ENCODE data around the gene GJD4. TPM values are rescaled to one million over a fixed set of nuclear protein-coding genes. Genes with fewer than 3 reads are reported as not detected.

GJD4 gene
- total and polyA plus RNA-seq, 2 of the 4 experiments (the other 2 are of a cell fraction), result not detected

DNA sequence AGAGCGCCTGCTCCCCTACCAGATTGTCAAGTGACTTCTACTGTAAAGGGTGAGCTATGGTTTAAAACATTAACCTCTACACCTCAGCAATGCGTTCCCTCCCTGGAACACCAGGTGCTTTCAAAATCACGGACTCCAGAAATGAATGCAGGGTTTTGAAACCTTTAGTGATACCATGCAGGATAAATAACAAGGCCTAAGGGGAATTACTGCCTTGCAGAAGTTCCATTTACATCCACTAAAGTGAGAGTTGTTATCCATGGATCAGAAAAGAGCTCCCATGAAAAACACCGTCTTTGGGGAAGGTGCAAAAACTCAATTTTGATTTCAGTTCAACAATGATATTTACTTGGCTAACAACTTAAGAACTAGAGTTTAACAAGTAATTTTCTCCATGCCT, 33.0 kb downstream of the GJD4 start:
- H3K27ac ChIP-seq (ENCODE audit: insufficient read depth, low read length), result no peak overlapping the region
- no peak overlapping the region for H3K4ac ChIP-seq (ENCODE audit: low read depth, low read length)
- H3K14ac ChIP-seq (replicated peaks; ENCODE audit: low read depth, low read length), result no peak overlapping the region
- POLR2A ChIA-PET (ENCODE audit: unreplicated experiment), result interaction anchor here (0.6 kb wide), 1 partner anchor 929 kb away, joined by 3 read pairs; no protein-coding TSS in a partner anchor
- TF ChIP-seq RCOR1 (IDR thresholded peaks at IDR 0.05; ENCODE audit: insufficient replicate concordance, low read length), result no peak
- TF ChIP-seq, protein P1, sequence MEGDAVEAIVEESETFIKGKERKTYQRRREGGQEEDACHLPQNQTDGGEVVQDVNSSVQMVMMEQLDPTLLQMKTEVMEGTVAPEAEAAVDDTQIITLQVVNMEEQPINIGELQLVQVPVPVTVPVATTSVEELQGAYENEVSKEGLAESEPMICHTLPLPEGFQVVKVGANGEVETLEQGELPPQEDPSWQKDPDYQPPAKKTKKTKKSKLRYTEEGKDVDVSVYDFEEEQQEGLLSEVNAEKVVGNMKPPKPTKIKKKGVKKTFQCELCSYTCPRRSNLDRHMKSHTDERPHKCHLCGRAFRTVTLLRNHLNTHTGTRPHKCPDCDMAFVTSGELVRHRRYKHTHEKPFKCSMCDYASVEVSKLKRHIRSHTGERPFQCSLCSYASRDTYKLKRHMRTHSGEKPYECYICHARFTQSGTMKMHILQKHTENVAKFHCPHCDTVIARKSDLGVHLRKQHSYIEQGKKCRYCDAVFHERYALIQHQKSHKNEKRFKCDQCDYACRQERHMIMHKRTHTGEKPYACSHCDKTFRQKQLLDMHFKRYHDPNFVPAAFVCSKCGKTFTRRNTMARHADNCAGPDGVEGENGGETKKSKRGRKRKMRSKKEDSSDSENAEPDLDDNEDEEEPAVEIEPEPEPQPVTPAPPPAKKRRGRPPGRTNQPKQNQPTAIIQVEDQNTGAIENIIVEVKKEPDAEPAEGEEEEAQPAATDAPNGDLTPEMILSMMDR (conservative IDR thresholded peaks at IDR 0.05; ENCODE audit: low read depth, low read length), result no peak
- in situ Hi-C loops (cut with MboI; ENCODE audit: low sequenced_read_pairs) (no loop called here), intact Hi-C loops (cut with micrococcal nuclease) (loop anchor here (10.0 kb wide), 1 partner anchor 857 kb away; no protein-coding TSS in a partner anchor), dilution Hi-C loops (cut with HindIII; ENCODE audit: low sequenced_read_pairs, unreplicated experiment) (no loop called here)
- no peak overlapping the region for H3K9ac ChIP-seq (ENCODE audit: low read depth, low read length)
- peaks cover 5% of the 10 kb centered on the region for H3K4me1 ChIP-seq (ENCODE audit: control insufficient read depth, insufficient read depth, low read length)
- H4K5ac ChIP-seq (ENCODE audit: low read depth, low read length), result no peak overlapping the region
- H3K18ac ChIP-seq (ENCODE audit: low read depth, low read length), result no peak overlapping the region
- peaks cover 12 to 21% of the 10 kb centered on the region in 2 experiments for H3K79me1 ChIP-seq (ENCODE audit: low read depth in 1 of 2, low read length in 2 of 2)
- no peaks in the 10 kb centered on the region for H3K9me1 ChIP-seq (ENCODE audit: insufficient read depth, low read length)
- H3K4me2 ChIP-seq (ENCODE audit: low read depth, low read length), result no peak overlapping the region
- no peak overlapping the region for H3K4me3 ChIP-seq (ENCODE audit: insufficient read depth, low read depth, low read length)
- no peak for DNase-seq
- no peak overlapping the region for H2AK5ac ChIP-seq (ENCODE audit: low read depth, low read length)
- no peak overlapping the region for H2AFZ ChIP-seq (replicated peaks; ENCODE audit: low read length, poor library complexity)
- no peak overlapping the region for H4K91ac ChIP-seq (ENCODE audit: insufficient read depth, low read depth, low read length)
- H3K9me3 ChIP-seq (ENCODE audit: control insufficient read depth, insufficient read depth, low read length), result no peaks in the 10 kb centered on the region
- no peak overlapping the region for H4K8ac ChIP-seq (ENCODE audit: low read depth in 2 of 2, low read length in 2 of 2)
- H3K56ac ChIP-seq (ENCODE audit: extremely low read depth, insufficient read depth, low read length), result no peak overlapping the region
- H4K20me1 ChIP-seq (ENCODE audit: insufficient read depth, low read length), result peaks cover 8% of the 10 kb centered on the region; the same call in 1 of the 2 replicates
- no CpG with 5 or more reads among the region's 4 CpGs for WGBS, 2 experiments (ENCODE audit: extremely low coverage in 2 of 2, insufficient read length in 1 of 2)
- no TSS peak for BruUV-seq (replicated peaks)
- ATAC-seq (ENCODE audit: low read depth), result no peak
- no peak overlapping the region for H2BK120ac ChIP-seq (ENCODE audit: low read depth, low read length)
- 0 out of 2 replicates have a peak overlapping the region, but pooled peaks have one; percentile 47 for H3K23ac ChIP-seq (ENCODE audit: low read depth, low read length)
- H2BK20ac ChIP-seq (ENCODE audit: low read depth, low read length), result no peak overlapping the region
- H2BK15ac ChIP-seq (ENCODE audit: low read depth, low read length), result no peak overlapping the region
- CTCF ChIA-PET, result interaction anchor here (1.3 to 2.4 kb wide), 2 partner anchors 1141 to 1243 kb away, joined by 4 to 11 read pairs; no protein-coding TSS in a partner anchor
- no peaks in the 10 kb centered on the region for H3K36me3 ChIP-seq (ENCODE audit: control insufficient read depth, insufficient read depth, low read length)
- H2AK9ac ChIP-seq (replicated peaks; ENCODE audit: low read depth, low read length, poor library complexity), result no peak overlapping the region
- H2BK5ac ChIP-seq (ENCODE audit: low read depth, low read length, poor library complexity, severe bottlenecking), result no peak overlapping the region
- no peaks in the 10 kb centered on the region for H3K27me3 ChIP-seq (ENCODE audit: control insufficient read depth, insufficient read depth, low read length)
